Measurements from ENCODE around the gene PCDHGA1.

The PCDHGA1 gene

DNA sequence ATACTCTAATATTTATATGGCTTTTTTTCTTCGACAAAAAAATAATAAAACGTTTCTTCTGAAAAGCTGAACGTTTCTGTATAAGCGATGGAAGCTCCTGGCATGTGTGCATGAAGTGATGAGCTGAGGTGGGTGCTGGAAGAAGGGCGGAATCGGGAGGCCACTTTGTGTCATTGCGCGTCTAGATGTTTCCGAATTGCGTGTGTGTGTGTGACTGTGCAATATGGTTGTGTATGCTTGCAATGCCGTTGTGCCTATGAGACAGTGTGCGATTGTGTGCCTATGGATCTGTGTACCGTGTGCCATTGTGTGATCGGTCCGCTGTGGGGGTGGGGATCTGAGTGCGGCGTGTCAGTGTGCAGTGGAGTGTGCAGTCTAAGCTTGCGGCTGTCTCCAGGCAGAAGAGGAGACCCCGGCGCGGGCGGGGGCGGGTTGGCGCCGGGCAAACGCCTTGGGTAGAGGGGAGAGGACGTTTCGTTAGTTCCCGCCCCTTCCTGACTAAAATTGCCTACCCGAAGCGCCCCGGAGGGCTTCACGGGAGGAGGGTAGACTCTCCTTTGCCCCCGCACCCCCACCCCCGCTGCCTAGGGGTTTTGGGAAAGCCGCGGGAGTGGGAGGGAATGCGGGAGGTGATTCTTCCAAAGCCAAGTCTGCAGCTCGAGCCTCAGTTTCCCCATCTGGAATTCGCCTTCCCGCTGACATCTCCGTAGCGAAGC lies 182.8 kb downstream of the PCDHGA1 start:
- peaks cover 82% of the 10 kb centered on the region for H3K36me3 ChIP-seq (ENCODE audit: control insufficient read depth, low read length)
- peak overlapping the region; percentile 100 for H3K27ac ChIP-seq (ENCODE audit: low read depth, low read length)
- peaks cover 23% of the 10 kb centered on the region for H3K79me2 ChIP-seq (ENCODE audit: control insufficient read depth, low read length)
- peak overlapping the region; percentile 79 for H3K4me3 ChIP-seq (ENCODE audit: low read length)
- H3K4me1 ChIP-seq (ENCODE audit: control insufficient read depth, low read length): peaks cover 94% of the 10 kb centered on the region
- TF ChIP-seq EZH2phosphoT487 (IDR thresholded peaks at IDR 0.05; ENCODE audit: borderline replicate concordance, low read length): no peak
- TF ChIP-seq, protein P1, sequence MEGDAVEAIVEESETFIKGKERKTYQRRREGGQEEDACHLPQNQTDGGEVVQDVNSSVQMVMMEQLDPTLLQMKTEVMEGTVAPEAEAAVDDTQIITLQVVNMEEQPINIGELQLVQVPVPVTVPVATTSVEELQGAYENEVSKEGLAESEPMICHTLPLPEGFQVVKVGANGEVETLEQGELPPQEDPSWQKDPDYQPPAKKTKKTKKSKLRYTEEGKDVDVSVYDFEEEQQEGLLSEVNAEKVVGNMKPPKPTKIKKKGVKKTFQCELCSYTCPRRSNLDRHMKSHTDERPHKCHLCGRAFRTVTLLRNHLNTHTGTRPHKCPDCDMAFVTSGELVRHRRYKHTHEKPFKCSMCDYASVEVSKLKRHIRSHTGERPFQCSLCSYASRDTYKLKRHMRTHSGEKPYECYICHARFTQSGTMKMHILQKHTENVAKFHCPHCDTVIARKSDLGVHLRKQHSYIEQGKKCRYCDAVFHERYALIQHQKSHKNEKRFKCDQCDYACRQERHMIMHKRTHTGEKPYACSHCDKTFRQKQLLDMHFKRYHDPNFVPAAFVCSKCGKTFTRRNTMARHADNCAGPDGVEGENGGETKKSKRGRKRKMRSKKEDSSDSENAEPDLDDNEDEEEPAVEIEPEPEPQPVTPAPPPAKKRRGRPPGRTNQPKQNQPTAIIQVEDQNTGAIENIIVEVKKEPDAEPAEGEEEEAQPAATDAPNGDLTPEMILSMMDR (IDR thresholded peaks at IDR 0.05; ENCODE audit: low read depth, low read length, poor library complexity, severe bottlenecking): no peak
- H3K9me3 ChIP-seq (ENCODE audit: control insufficient read depth, insufficient read depth, low read length): no peaks in the 10 kb centered on the region
- no peaks in the 10 kb centered on the region for H3K27me3 ChIP-seq (ENCODE audit: control insufficient read depth, low read length)
- no peaks in the 10 kb centered on the region for H4K20me1 ChIP-seq (ENCODE audit: control insufficient read depth, insufficient read depth, low read depth, low read length)
- H3K9me2 ChIP-seq (replicated peaks; ENCODE audit: control insufficient read depth, low read length): no peaks in the 10 kb centered on the region
- peaks cover 51% of the 10 kb centered on the region for H3F3A ChIP-seq (ENCODE audit: control insufficient read depth, insufficient read depth)
- H3K4me2 ChIP-seq (ENCODE audit: low read length): peak overlapping the region; percentile 97

DNA sequence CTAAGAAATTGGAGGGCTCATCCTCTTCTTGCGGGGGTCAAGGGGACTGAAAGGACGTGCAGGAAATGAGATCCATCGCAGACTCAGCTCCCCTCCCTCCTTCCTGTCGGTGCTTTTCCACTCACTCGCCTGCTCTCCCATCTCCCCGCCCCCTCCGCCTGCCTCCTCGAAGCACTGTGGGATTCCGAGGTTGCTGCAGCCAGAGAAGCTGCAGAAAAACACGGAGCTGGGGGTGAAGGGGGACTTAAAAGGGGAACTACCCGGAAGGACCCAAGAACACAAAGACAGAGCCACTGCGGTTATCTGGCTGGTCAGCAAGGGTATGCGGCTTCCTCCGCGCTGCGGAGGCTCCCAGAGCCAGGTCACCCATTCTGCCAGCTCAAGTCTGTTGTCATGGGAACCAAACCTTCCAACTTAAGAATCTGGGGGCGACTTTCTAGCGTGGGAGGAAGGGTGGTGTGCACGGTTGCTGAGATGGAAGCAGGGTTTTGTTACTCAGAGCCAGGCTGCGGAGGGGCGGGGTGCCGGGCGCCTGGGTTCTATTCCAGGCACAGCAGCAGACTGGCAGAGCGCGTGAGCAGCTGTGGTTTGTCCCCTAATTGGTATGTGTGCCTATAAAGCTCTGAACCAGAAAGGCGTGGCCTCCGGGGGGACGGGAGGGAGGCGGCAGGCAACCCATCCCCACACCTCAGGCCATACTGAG lies 183.5 kb downstream of the PCDHGA1 start:
- Histone ChIP-seq H3K27me3 (ENCODE audit: control insufficient read depth, low read length) (no peaks in the 10 kb centered on the region), H3K4me3 (ENCODE audit: low read length) (peak overlapping the region; percentile 79), H4K20me1 (ENCODE audit: control insufficient read depth, insufficient read depth, low read depth, low read length) (no peaks in the 10 kb centered on the region), H3K9me3 (ENCODE audit: control insufficient read depth, insufficient read depth, low read length) (no peaks in the 10 kb centered on the region), H3K36me3 (ENCODE audit: control insufficient read depth, low read length) (peaks cover 80% of the 10 kb centered on the region), H3K4me1 (ENCODE audit: control insufficient read depth, low read length) (peaks cover 87% of the 10 kb centered on the region), H3K27ac (ENCODE audit: low read depth, low read length) (peak overlapping the region; percentile 100), H3K79me2 (ENCODE audit: control insufficient read depth, low read length) (peaks cover 23% of the 10 kb centered on the region), H3F3A (ENCODE audit: control insufficient read depth, insufficient read depth) (peaks cover 45% of the 10 kb centered on the region), H3K4me2 (ENCODE audit: low read length) (peak overlapping the region; percentile 97), H3K9me2 (replicated peaks; ENCODE audit: control insufficient read depth, low read length) (no peaks in the 10 kb centered on the region)
- TF ChIP-seq, protein P1 (IDR thresholded peaks at IDR 0.05; ENCODE audit: low read depth, low read length, poor library complexity, severe bottlenecking): no peak
- no peak for TF ChIP-seq EZH2phosphoT487 (IDR thresholded peaks at IDR 0.05; ENCODE audit: borderline replicate concordance, low read length)

DNA sequence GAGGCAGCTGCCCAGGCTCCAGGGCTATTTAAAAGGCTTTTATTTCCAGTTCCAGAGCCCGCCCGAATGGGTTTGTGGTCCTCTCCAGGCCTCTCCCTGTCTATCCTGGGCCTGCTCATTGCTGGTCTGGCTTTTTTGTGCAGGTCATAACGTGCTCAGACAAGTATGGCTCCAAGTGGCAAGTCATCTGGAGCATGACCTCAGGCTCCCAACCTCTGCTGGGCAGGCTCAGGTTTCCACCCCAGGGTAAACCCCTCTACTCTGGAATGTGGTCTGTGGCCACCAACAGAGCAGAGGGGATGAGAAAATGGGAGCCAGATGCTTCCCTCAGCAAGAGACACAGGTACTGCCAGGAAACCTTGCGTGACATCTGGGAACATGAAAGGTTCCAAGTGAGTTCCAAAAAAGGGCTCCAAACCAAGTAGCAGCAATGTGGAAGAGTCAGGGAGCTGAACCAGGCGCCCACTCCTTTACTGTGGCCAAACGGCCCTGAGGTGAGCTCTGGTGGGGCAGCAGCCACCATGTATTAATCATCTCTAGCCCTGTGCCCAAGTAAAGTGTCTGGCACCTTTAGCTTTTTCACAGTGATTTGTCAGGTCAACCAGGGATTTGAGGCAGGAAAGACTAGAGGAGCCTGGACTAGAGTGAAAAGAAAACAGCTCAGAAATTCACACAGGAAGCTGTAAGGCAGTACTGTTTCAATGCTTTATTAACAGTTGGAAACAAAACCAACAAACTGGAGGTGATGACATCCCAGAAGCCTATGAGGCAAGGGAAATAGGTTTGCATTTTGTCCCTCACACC lies 184.2 kb downstream of the PCDHGA1 start:
- Histone ChIP-seq H3K9me2 (replicated peaks; ENCODE audit: control insufficient read depth, low read length) (no peaks in the 10 kb centered on the region), H3K4me2 (ENCODE audit: low read length) (peak overlapping the region; percentile 97), H3K36me3 (ENCODE audit: control insufficient read depth, low read length) (peaks cover 81% of the 10 kb centered on the region), H3K27me3 (ENCODE audit: control insufficient read depth, low read length) (no peaks in the 10 kb centered on the region), H3F3A (ENCODE audit: control insufficient read depth, insufficient read depth) (peaks cover 39% of the 10 kb centered on the region), H3K4me3 (ENCODE audit: low read length) (peak overlapping the region; percentile 79), H3K27ac (ENCODE audit: low read depth, low read length) (peak overlapping the region; percentile 100), H4K20me1 (ENCODE audit: control insufficient read depth, insufficient read depth, low read depth, low read length) (no peaks in the 10 kb centered on the region), H3K79me2 (ENCODE audit: control insufficient read depth, low read length) (peaks cover 19% of the 10 kb centered on the region), H3K4me1 (ENCODE audit: control insufficient read depth, low read length) (peaks cover 80% of the 10 kb centered on the region), H3K9me3 (ENCODE audit: control insufficient read depth, insufficient read depth, low read length) (no peaks in the 10 kb centered on the region)
- TF ChIP-seq, protein P1 (IDR thresholded peaks at IDR 0.05; ENCODE audit: low read depth, low read length, poor library complexity, severe bottlenecking): no peak
- TF ChIP-seq EZH2phosphoT487 (IDR thresholded peaks at IDR 0.05; ENCODE audit: borderline replicate concordance, low read length): no peak

Measured in DOHH2 (cell line).